HEK293T (cell line): ENCODE measurements around the gene SAC3D1.

Experiments
- ARNT ChIP-seq: fragments of 450-650 bp; IDR thresholded peaks from 2 replicates; pipeline ENCODE4 v1.6.1; 2017; ENCODE audit warnings: mild to moderate bottlenecking
- ELF4 ChIP-seq: fragments of 450-650 bp; IDR thresholded peaks from 2 replicates; pipeline ENCODE4 v1.6.1; 2017; ENCODE audit warnings: antibody characterized with exemption
- FOXA1 ChIP-seq: fragments of 450-650 bp; IDR thresholded peaks from 2 replicates; pipeline ENCODE4 v1.6.1; 2016; ENCODE audit warnings: mild to moderate bottlenecking
- FOXK2 ChIP-seq: fragments of 450-650 bp; IDR thresholded peaks from 2 replicates; pipeline ENCODE4 v1.6.1; 2016; ENCODE audit warnings: mild to moderate bottlenecking
- FOXM1 ChIP-seq: fragments of 450-650 bp; IDR thresholded peaks from 2 replicates; pipeline ENCODE4 v1.6.1; 2017; ENCODE audit warnings: mild to moderate bottlenecking, borderline replicate concordance
- HDGF ChIP-seq: fragments of 450-650 bp; IDR thresholded peaks from 2 replicates; pipeline ENCODE4 v1.6.1; 2017; ENCODE audit warnings: antibody characterized with exemption, borderline replicate concordance
- PKNOX1 ChIP-seq: fragments of 450-650 bp; IDR thresholded peaks from 2 replicates; pipeline ENCODE4 v1.6.1; 2016
- SP1 ChIP-seq: fragments of 450-650 bp; IDR thresholded peaks from 2 replicates; pipeline ENCODE4 v1.6.1; 2017
- ZNF384 ChIP-seq: fragments of 450-650 bp; IDR thresholded peaks from 2 replicates; pipeline ENCODE4 v1.6.1; 2016

DNA sequence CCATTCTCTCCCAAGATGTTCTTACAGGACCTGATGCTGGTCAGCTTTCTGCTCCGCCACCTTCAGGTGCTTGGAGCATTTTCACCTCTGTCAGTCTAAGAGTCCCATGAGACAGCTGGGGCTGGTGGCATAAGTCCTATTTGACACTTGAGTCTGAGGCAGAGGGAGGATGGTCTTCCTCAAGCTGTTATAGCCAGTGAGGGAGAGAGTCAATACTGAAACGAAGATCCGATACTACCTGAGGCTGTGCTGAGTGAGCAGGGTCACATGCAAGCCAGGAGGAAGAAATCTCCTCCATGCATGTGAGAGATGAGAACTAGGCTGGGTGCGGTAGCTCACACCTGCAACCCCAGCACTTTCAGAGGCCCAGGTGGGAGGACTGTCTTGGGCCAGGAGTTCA, 48.6 kb downstream of the SAC3D1 start:
- TF ChIP-seq PKNOX1 (no peak), FOXK2 (no peak), ELF4 (no peak), SP1 (no peak), FOXM1 (no peak), ARNT (no peak), ZNF384 (no peak), HDGF (no peak), FOXA1 (no peak)
